SW 1271 (cell line): ENCODE measurements around the gene ZNG1B.
"Not testable (repeated sequence)": the region's sequence is repeated elsewhere in the genome, so short reads cannot be mapped to it uniquely, and the experiment has no call there.

Source experiments
- DNase-seq, 2 experiments: peaks; one replicate each; lab custom pipeline; 2025; lab: John Stamatoyannopoulos, UW

Gene ZNG1B

DNA sequence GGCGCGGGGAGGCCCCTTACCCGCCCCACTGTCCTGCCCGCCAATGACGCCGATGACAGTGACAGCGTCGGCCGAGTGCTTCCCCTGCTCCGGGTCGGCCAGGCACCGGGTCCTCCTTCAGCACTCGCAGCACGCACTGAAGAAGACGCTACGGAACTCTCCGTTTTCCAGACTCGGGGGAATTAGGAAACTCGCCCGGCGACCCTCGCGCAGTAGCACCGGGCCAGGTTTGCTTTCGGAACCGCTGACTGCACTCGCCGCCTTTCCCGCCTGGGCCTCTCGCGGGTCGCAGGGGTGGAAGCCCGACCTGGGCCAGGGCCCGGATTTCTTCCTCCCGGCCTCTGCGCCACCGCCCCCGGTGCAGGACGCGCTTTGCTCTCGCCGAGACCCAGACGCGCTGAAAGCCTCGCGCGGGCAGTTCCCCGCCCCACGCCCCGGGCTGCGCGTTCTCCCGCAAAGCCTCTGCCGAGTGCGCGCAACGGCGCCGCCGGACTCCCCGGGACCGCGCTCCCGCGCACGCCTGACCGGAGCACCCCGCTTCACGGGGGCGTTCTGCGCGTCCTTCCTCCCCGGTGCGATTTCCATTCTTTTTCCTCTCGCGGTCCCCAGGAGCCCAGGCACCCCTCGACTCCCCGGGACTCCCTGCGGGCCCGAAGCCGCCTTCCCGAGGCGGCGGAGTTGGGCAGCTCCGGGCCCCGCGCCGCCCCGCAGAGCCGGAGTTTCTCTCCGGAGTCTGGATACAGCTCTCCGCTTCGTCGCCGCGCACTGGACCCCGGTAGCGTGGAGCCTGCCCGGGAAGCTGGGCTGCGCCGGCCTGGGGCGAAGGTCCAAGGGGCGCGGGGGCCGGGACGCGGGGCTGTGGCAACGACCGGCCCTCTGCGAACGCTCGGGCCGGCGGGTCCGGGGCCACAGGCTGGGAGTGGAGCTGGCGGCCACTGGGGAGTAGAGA lies 65.9 kb downstream of the ZNG1B start:
- DNase-seq: not testable (repeated sequence)

DNA sequence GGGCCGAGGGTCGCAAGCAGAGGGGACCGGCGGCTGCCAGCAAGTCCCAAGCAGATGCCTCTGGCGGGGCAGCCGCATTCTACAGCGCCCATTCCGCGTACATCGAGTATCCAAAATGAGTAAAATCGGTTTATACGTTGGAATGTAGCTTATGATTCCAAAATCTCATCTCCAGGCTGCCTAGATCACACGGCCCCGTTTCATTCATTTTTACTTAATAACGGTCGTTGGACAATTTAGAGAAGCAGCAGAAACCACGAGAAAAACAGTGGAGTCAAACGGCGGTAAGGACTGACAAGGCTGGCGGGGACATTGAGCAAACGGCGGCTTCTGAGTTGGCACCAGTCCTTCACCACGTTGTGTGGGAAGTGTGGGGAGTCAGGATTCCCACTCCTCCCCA lies 66.6 kb downstream of the ZNG1B start:
- not testable (repeated sequence) for DNase-seq

DNA sequence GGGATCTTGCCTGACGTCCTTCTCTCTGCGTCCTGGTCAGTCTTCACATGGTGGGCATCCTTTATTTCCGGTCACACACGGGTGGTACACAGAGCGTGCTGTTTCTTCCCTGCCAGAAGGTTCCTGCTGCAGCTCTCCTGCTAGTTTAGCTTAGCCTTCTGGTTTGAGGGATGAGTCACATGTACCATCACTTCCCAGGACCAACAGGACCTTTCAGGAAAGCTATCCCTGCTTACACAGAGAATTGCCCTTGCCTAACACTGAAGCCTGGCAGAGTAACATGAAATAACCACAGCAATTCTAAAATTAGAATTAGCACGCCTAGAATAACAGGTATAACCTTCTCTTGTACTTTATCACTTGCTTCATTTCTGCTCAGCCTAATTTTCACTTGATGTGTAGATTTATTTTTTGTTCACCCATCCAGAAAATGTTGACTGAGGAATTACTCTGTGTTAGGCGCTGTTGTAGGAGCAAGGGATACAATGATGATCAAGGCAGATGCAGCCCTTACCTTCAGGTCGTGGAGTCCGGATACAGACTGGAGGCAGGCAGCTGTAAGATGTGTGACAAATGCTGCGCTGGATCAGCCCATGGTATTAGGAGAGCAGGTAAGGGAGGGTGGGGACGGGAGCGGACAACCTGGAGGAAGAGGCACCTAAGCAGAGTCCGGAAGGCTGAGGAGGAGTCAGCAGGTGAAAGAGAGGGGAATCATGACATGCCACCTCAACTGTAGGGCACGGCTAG lies 70.1 kb downstream of the ZNG1B start:
- not testable (repeated sequence) for DNase-seq

DNA sequence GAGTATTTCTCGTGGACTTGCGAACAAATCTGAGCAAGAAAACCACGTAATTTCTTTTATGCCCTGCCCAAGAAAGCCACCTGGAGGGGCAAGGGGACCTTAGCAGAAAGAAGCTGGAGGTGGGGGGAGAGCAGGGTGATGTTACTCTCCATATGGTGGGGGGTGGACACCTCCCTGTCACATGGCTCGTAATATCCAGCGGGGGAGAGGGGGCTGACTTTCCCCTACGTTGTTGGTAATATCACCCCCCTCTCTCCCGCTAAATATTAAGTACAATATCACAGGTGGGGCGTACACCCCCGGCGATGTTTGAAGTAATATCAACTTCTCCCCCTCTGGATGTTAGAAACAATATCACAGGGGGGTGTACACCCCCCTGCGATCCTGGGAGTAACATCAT lies 70.7 kb downstream of the ZNG1B start:
- DNase-seq: not testable (repeated sequence)

DNA sequence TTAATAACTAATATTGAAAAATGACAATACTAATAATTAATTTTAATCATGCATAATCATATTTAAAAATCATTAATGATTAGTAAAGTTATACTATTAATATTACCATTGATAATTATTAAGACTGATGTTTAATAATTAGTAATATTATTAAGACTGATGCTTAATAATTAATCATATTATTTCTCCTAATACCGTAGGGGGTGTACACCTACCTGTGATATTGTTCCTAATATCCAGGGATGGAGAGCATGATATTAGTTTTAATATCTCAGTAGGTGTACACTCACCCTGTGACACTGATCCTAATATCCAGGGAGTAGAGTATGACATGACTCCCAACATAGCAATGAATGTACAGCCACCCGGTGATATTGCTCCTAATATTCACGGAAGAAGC lies 73.4 kb downstream of the ZNG1B start:
- not testable (repeated sequence) for DNase-seq

DNA sequence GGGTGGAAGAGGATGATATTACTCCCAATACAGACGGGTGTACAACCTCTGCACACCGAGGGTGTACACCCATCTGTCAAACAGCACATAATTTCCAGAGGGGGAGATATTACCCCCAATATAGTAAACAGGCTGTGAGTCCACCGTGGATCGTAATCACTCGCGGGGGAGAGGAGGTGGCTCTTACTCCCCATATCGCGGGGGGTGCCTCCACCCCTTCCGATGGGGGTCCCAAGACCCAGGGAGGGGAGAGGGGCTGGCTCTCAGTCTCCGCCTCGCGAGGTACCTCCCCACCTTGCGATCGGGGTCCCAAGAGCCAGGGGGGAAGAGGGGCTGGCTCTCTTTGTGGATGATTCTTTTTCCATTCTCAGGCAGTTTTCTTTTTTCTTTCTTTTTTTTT lies 74.4 kb downstream of the ZNG1B start:
- DNase-seq: not testable (repeated sequence)

DNA sequence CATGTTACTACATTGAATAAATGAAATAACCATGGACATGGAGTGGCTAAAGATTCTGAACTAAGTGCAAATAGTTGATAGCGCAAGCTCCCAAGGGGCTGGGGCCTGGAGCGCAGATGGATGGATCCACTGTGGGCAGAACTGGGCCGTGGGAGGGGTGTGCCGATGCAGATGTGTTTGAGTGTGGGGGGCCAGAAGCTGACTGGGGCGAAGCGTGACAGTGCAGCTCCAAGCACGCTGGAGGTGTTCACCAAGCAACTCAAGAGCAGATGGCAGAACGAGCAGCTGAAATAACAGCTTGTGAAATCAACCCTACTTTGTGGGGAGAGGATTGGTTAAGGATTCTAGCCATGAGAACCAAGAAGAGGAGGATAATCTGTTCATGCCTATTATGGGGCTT lies 78.0 kb downstream of the ZNG1B start:
- DNase-seq: not testable (repeated sequence)

DNA sequence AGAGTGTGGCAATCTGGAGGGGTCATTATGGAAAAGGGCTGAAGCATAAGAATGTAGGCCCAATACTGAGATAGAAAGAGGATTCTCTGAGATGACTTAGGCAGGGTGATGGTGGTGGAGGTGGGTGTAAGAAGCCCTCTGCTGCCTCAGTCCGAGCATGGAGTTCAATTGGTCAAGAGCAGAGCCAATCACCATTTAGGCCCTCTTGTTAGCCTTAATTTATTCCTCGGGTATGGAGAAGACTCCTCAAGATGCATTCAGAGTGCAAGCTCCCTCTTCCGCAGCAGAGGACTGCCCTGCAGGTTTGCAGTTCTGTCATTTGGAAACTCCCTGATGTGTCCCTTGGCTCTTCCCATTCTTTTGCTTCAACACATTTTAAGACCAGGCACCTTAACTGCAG lies 78.5 kb downstream of the ZNG1B start:
- not testable (repeated sequence) for DNase-seq

DNA sequence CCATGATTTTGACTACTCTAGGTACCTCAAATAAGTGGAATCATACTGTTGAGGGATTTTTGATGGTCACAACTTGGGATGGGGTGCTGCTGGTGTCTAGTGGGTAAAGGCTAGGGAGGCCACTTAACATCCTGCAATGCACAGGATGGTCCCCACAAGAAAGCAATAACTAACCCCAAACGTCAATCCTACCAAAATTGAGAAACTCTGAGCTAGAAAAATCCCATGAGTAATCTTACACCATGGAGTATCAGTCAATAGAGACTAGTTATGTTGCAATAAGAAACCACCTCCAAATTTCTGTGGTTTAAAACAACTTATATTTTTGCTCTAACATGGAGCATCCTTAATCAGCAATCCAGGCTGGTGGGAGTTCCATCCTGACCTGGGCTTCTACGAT lies 79.5 kb downstream of the ZNG1B start:
- DNase-seq: not testable (repeated sequence)

DNA sequence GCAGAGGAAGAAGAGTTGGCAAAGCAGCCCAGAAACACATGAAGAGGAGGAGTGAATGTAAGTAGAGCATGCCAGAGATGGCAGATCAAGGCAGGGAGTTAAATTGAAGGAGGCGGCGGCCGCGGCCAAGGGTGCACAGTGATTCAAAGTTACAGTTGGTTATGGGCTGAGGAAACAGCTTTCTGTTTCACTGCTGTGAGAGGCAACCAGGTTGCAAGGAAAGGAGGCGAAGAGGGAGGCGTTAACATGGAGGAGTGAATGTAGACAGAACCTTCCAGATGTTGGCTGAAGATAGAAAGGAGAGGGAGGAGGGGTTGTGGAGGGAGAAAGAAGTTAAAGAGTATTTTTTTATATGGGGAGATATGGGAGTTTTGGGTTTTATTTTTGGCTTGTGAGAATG lies 83.3 kb downstream of the ZNG1B start:
- not testable (repeated sequence) for DNase-seq

DNA sequence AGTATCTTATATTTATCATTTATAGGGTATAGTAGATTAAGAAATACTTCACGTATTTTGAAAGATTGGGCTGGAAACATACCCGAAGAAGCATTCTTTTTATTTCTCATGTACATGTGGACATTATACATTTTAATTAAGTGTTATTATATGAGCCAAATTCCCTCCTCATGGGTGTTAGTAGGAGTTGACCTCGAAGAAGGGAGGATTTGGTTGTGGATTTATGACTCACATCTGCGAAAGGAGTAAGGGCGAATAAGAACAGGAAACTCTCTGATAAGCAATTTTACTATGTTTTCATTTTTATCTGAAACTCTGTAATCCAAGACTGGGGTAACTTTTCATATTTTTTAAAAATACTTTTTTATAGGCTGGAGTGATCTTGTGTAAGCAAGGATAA lies 84.0 kb downstream of the ZNG1B start:
- DNase-seq: not testable (repeated sequence)

DNA sequence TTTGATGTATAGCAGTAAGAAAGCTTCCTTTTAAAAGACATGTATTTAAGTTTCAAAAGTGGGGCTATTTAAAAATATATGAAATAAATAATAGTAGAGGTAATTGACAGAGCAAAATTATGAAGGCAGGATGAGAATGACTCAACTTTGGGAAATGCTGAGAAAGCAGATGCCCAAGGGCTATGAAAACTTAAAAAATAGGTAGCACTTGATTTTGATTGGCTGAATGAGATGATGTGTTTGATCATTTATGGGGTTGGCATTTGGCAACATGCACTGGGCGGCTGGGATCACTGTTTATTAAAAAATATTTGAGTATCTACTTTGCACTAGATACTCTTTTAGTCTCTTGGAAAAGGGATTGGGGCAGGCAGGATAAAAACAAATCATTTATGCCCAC lies 87.5 kb downstream of the ZNG1B start:
- DNase-seq: not testable (repeated sequence)

DNA sequence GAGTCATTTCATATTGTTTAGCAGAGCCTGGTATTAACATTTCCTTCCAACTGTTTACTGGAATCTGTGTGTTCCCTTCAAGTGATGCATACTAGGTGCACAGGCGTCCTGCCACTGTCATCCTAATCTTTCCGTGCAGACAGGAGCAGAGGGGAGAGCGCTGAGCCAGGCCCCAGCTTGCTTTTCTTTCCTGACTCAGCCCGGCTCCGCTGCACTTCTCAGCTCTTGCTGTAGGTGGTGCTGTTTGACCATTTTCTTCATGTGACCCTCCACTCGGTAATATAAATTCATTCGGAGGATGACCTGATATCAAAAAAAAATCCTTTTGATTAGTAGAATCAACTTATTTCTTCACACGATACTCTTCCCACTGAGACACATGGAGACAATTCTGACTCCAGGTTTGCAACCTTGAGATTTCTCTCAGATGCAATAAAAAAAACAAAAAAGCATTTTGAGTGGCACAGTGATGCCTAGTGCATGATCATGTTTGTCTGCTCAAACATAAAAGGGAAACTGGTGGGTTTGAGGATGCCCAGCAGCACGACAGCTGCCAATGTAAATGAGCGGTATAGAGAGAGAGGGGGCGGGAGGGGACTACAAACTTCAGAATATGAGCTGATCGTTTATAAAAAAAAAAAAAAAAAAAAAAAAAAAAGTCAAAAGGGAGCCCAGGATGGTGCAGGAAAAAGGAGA lies 90.0 kb downstream of the ZNG1B start:
- not testable (repeated sequence) for DNase-seq

DNA sequence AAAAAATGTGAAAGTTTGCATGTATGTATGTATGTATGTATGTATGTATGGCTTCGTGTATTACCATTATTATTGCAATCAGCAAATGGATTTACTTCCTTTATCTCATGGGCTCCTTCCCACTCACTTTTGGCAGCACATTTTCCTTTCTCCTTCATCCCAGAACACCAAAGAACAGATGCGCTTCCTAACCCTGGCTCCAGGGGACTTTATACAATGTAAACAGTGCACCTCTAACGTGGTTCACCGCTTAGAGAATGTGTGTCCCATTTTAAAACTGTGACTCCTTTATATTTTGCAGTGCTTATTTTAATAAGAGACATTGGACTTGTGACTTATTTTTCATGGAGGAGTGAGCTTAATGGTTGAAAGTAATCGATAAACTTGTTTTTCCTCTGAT lies 90.6 kb downstream of the ZNG1B start:
- not testable (repeated sequence) for DNase-seq

DNA sequence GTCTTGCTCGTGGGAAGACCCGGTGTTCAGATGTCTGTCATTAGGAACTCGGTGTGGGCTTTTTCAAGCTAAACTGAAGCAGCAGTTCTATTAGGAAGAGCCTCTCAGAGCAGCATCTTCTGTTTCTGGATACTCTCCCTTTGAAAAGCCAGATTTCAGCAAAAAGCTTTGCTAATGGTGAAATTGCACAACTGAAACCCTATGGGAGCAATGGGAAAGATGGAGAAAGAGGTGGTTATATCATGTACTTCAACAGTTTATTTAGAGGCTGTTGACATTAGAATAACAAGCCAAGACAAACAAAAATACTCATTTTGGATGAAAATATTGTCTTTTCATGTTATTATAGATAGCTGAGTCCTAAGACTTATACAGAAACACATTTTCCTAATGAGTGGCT lies 91.4 kb downstream of the ZNG1B start:
- DNase-seq: not testable (repeated sequence)

DNA sequence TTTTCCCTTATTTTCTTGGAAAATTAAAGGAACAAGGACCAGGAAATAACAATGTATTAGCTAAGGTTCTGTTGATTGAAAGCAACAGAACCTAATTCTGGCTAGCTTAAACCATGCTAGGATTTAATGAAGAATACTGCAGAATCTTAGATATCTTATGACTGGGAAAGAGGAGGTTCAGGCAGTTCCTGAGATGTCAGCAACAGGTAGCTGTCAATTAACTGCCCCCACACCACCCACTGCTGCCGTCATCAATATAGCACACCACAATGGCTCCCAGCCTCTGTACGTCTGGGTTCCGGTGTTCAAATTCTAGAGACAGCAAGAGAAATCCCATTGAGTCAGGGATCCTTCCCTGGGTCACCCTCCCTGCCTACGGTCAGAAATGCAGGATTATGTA lies 95.5 kb downstream of the ZNG1B start:
- DNase-seq: not testable (repeated sequence)

DNA sequence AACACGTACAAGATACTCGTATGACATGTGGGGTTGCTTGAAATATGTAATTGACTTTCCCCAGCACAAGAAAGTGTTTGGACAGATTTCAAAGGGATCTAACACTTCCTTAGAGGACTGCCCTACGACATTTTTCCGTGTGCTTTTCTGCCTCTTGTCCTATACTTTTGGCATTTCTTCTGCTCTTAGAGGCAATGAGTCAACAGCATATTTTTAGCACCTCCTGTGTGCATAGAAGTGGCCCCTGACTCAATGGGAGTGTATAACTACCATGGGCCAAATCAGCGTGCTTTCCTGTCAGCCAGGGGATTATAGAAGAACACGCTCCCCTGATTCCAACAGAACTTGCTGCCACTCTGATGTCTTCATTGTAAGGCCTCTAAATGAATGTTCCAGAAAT lies 99.1 kb downstream of the ZNG1B start:
- not testable (repeated sequence) for DNase-seq

DNA sequence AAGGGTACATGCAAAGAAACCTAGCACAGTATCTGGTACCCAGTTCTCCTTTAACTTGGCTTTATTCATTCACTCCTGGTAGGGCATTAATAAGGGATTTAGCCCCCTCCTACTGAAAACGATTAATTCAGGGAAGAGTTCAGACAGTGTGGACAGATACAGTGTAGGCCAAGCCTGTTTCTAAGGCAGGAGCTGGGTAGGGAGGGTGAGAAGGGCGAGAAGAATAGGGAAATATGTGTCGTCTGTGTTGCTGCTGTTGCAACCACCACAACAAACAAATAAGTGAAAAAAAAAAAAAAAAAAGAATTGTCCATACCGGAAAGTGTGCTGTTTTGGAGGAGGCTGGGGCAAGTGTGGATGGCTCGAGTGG lies 103.3 kb downstream of the ZNG1B start:
- DNase-seq: not testable (repeated sequence)

DNA sequence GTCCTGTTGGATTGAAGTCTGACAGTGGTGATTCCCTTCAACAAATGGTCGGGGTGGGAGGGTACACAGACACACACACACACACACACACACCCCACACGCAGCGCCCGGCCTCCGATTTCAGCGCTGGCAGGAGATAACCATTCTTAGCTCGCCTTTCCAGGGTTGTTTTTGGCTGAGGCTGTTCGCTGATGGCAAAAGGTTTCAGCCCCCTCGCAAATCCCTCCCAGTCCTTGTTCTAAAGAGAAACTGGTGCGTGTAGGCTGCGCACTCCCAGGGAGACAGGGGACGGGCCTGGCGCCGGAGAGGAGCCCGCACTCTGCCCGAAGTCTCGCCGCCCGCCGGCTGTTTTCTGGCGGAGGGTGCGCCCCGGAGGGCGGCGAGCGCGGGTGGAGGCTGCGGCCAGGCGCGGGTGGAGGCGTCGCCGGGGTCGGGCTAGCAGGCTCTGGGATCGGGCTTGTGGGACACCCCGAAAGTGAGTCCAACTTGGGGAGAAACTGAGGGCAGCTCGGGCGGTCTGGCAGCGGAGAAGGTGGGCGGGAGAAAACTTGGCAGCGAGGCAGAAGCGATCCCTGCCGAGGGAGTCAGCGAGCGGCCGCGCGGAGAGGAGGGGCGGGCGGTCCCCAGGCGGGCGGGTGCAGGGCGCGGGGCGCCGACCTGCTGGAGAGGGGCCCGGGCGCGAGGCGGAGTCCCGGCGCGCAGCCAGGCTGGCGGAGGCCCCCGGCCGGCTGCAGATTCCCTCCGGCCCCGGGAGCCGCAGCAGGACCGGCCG lies 103.9 kb downstream of the ZNG1B start:
- not testable (repeated sequence) for DNase-seq

DNA sequence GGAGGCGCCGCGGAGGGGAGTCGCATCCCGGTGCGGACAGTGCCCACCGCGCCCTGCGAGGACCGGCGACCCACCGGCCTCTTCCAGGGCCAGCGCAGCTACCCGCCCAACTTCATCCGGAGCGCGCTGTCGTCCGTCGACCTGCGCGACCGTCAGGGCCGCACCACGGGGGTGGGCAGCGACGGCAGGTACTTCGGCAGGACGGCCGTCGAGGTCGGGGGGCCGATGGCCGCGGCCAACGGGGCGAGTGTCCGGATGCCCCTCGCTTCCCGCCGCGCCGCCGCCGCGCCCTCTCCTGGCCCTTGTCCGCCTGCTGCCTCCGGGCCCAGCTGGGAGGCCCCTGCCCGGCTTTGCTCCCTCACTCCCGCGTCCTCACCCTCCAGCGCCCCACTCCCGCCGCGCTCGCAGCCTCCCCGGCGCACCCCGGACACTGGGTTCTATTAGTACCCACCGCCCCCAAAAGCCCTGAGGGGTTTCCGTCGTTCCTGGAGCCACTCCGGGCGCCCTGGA lies 104.5 kb downstream of the ZNG1B start:
- not testable (repeated sequence) for DNase-seq

DNA sequence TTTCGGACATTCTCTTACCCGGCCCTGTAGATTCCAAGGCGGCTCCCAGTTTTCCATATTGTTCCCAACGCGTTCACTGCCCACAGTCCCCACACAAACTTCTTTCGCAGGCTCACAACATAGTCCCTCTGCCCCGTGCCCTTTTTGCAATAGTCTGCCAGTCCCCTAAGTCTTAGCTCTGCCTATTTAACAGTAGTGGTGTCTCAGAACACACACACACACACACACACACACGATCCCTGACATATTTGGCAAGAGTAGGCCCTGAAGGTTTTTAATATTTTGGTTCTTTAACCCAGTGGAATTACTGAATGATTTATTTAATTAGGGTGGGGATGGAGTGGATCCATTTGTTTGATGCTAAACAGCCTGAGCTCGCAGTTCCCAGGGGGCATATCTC lies 105.0 kb downstream of the ZNG1B start:
- not testable (repeated sequence) for DNase-seq
